MCF 10A (cell line): ENCODE results near the gene PDC. TPM values are rescaled to one million over a fixed set of nuclear protein-coding genes. Genes with fewer than 3 reads are reported as not detected.

Experiments used
- BruUV-seq: library from RNA; stranded (reverse); fragments of 400-500 nt; replicated peaks from 2 replicates; lab custom pipeline; 2021; lab: Mats Ljungman, UMichigan
- CTCF ChIA-PET: fragments of 300-600 bp; sonication (Branson Sonifier 250); formaldehyde crosslinking; extraction: SDS; loops from one replicate; lab custom pipeline; 2021; ENCODE audit warnings: antibody characterized with exemption, inconsistent platforms; lab: Yijun Ruan, JAX
- POLR2A ChIA-PET: fragments of 300-600, 350-650 bp; sonication (Branson Sonifier 250); formaldehyde crosslinking; extraction: SDS; loops from one replicate; lab custom pipeline; 2020; ENCODE audit warnings: antibody characterized with exemption, inconsistent platforms; lab: Yijun Ruan, JAX
- DNase-seq: peaks from one replicate; pipeline ENCODE4 v3.0.0-alpha.2; 2018; ENCODE audit not compliant: unreplicated experiment
- H3K27ac Mint-ChIP-seq: one replicate; pipeline ENCODE4 v1.8.0; 2022; ENCODE audit warnings: mild to moderate bottlenecking, low read depth, mixed read lengths; ENCODE audit not compliant: unreplicated experiment
- H3K27me3 Mint-ChIP-seq: one replicate; pipeline ENCODE4 v1.8.0; 2022; ENCODE audit warnings: mixed read lengths; ENCODE audit not compliant: insufficient read depth, unreplicated experiment
- H3K36me3 Mint-ChIP-seq: one replicate; pipeline ENCODE4 v1.8.0; 2022; ENCODE audit warnings: mild to moderate bottlenecking, moderate library complexity, mixed read lengths; ENCODE audit not compliant: insufficient read depth, unreplicated experiment
- H3K4me1 Mint-ChIP-seq: one replicate; pipeline ENCODE4 v1.8.0; 2022; ENCODE audit warnings: mixed read lengths; ENCODE audit not compliant: insufficient read depth, unreplicated experiment
- H3K4me3 Mint-ChIP-seq: one replicate; pipeline ENCODE4 v1.8.0; 2022; ENCODE audit warnings: mild to moderate bottlenecking, moderate library complexity, mixed read lengths; ENCODE audit not compliant: unreplicated experiment
- H3K9me3 Mint-ChIP-seq: one replicate; pipeline ENCODE4 v1.8.0; 2022; ENCODE audit warnings: mixed read lengths; ENCODE audit not compliant: unreplicated experiment
- intact Hi-C: fragments of 100-400 bp; cut with micrococcal nuclease; formaldehyde crosslinking; loops from 2 replicates; pipeline ENCODE4 v1.14.1; 2022
- total RNA-seq: library from RNA; stranded (reverse); gene quantifications from 2 replicates; pipeline ENCODE4 v1.2.3, GENCODE V29; 2022
- TF ChIP-seq, protein P1 (sequence below): fragments of 200-600 bp; IDR thresholded peaks from one replicate; pipeline ENCODE4 v1.8.0; 2022; ENCODE audit warnings: antibody characterized with exemption, mild to moderate bottlenecking; ENCODE audit not compliant: unreplicated experiment

The PDC gene
- total RNA-seq, 1 experiment from 2014 or later = not detected

DNA sequence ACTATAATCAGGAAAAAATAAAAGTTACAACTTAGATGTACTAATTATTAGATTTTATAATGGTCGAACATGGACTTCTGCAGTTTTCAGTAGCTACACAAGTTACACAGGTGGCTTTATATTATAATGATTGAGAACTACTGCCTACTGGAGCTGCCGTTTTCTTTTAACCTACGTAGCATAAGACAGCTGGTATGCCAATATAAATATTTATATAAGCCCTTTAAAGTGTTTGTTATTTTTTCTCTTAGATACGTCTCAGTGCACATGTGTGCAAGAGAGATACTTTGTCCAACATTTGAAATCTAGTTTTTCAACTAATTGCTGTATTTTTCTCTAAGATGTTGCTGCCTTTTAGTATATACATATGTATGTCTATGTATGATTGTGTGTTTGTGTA is 42.4 kb downstream of the PDC start:
- Mint-ChIP-seq H3K27me3 (no peaks in the 10 kb centered on the region), H3K27ac (no peak overlapping the region), H3K4me1 (no peaks in the 10 kb centered on the region), H3K9me3 (no peaks in the 10 kb centered on the region), H3K4me3 (no peak overlapping the region), H3K36me3 (peaks cover 62% of the 10 kb centered on the region)
- DNase-seq = no peak
- CTCF ChIA-PET = interaction anchor here (0.6 to 1.4 kb wide), 3 partner anchors 14 to 565 kb away, joined by 3 to 6 read pairs (median 5); partner anchors contain the start of gene TPR
- POLR2A ChIA-PET = no interaction called here
- intact Hi-C loops = no loop called here
- BruUV-seq = no TSS peak
- TF ChIP-seq, protein P1, sequence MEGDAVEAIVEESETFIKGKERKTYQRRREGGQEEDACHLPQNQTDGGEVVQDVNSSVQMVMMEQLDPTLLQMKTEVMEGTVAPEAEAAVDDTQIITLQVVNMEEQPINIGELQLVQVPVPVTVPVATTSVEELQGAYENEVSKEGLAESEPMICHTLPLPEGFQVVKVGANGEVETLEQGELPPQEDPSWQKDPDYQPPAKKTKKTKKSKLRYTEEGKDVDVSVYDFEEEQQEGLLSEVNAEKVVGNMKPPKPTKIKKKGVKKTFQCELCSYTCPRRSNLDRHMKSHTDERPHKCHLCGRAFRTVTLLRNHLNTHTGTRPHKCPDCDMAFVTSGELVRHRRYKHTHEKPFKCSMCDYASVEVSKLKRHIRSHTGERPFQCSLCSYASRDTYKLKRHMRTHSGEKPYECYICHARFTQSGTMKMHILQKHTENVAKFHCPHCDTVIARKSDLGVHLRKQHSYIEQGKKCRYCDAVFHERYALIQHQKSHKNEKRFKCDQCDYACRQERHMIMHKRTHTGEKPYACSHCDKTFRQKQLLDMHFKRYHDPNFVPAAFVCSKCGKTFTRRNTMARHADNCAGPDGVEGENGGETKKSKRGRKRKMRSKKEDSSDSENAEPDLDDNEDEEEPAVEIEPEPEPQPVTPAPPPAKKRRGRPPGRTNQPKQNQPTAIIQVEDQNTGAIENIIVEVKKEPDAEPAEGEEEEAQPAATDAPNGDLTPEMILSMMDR = no peak

- CTCF ChIA-PET = interaction anchor here (0.6 to 1.2 kb wide), 3 partner anchors 9 to 267 kb away, joined by 3 read pairs; partner anchors contain the start of gene PTGS2
- Mint-ChIP-seq H3K4me1 (no peaks in the 10 kb centered on the region), H3K27ac (no peak overlapping the region), H3K9me3 (no peaks in the 10 kb centered on the region), H3K36me3 (peaks cover 62% of the 10 kb centered on the region), H3K27me3 (no peaks in the 10 kb centered on the region), H3K4me3 (no peak overlapping the region)
- intact Hi-C loops = no loop called here
- BruUV-seq = no TSS peak
- POLR2A ChIA-PET = no interaction called here
- no peak for DNase-seq
- TF ChIP-seq, protein P1 = no peak
These were observed 47.6 kb downstream of the PDC start for GRCh38 chr1:186413319-186413718.

DNA sequence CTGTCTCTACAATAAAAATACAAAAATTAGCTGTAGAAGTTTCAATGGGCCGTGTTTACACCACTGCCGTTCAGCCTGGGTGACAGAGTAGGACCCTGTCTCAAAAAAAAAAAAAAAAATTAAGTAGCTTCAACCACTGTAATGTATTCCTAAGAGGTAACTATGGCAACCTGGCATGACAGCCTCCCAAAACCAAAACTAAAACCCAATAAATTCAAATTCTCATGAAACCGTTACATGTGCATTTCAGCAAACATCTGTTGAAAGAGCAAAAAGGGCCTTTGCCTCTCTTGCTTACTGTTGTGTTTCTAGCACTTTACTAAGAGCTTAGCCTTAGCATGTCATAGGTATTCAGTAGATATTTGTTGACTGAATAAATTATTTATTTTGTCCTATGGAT is 51.8 kb downstream of the PDC start:
- Mint-ChIP-seq H3K36me3 (peaks cover 73% of the 10 kb centered on the region), H3K27me3 (no peaks in the 10 kb centered on the region), H3K9me3 (no peaks in the 10 kb centered on the region), H3K27ac (no peak overlapping the region), H3K4me3 (no peak overlapping the region), H3K4me1 (no peaks in the 10 kb centered on the region)
- ChIA-PET CTCF (interaction anchor here (0.6 kb wide), 1 partner anchor 279 kb away, joined by 3 read pairs; no protein-coding TSS in a partner anchor), POLR2A (interaction anchor here (1.2 kb wide), 1 partner anchor 34 kb away, joined by 3 read pairs; the partner anchor contains the start of gene TPR)
- intact Hi-C loops = no loop called here
- TF ChIP-seq, protein P1 = no peak
- no TSS peak for BruUV-seq
- DNase-seq = no peak

DNA sequence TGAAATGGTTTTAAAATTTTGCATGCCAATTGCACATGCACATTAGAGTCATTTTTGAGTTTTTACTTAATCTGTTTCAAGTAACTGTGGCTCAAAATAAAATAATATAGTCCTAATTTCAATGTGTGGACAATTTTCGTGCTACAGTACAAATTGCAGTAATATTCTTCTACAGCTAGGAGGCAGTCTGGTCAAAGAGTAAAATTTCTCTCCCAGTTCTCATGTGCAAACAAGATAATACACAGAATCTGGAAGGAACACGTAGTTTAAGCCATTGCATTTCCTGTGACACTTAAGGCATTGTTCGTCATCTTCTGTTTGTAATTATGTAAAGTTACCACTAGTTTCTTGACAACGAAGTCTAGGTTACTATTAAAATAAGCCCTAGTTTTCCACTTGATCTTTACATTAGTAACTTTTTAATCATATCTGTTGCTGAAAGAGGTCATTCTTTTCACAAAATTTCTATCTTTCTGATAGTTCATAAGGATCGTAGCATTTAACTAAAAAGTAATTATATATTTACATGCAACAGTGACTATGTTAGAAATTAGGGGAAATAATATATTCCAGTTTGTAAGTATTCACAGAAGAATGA is 56.4 kb downstream of the PDC start:
- no peaks in the 10 kb centered on the region for H3K9me3 Mint-ChIP-seq

More for the DNA sequence above, 56.4 kb downstream of the PDC start:
- CTCF ChIA-PET = interaction anchor here (0.6 to 2.0 kb wide), 27 partner anchors 8 to 1751 kb away, joined by 3 to 8 read pairs (median 4); partner anchors contain the start of genes ODR4 and TPR
- intact Hi-C loops = loop anchor here (1.0 to 5.0 kb wide), 5 partner anchors 78 to 582 kb away; partner anchors contain the start of gene PTGS2
- TF ChIP-seq, protein P1 = peak; percentile 78
- Mint-ChIP-seq H3K27me3 (no peaks in the 10 kb centered on the region), H3K36me3 (peaks cover 80% of the 10 kb centered on the region), H3K4me1 (no peaks in the 10 kb centered on the region), H3K4me3 (no peak overlapping the region), H3K27ac (no peak overlapping the region)
- DNase-seq = peak; percentile 71
- BruUV-seq = no TSS peak
- POLR2A ChIA-PET = interaction anchor here (1.0 to 1.1 kb wide), 2 partner anchors 13 to 28 kb away, joined by 3 to 4 read pairs; no protein-coding TSS in a partner anchor
